Measurements from ENCODE around the gene GNAO1. TPM values are rescaled to one million over a fixed set of nuclear protein-coding genes. Genes with fewer than 3 reads are reported as not detected.

Gene GNAO1
- total and polyA plus RNA-seq, 7 donors, result 0.35 to 1.9 (median 0.60) TPM

GRCh38 chr16:56320811-56321558, 129.7 kb downstream of the GNAO1 start:
- no peak for TF ChIP-seq CTCF (IDR thresholded peaks at IDR 0.05)
- peaks cover 0 to 5% (median 0%) of the 10 kb centered on the region in 3 donors for H3K27me3 ChIP-seq (ENCODE audit: insufficient read depth in 3 of 3, low read length in 2 of 3)
- no peak overlapping the region for H3K4me3 ChIP-seq
- WGBS, 3 donors, result 82 to 84% (median 82%) methylated on average over 7 of the region's 7 CpGs
- ATAC-seq, result no peak
- no peaks in the 10 kb centered on the region for H3K36me3 ChIP-seq (ENCODE audit: insufficient read depth in 1 of 2, low read depth in 1 of 2)
- H3K4me1 ChIP-seq, result peaks cover 4% of the 10 kb centered on the region
- no peak for DNase-seq
- H3K27ac ChIP-seq, result no peak overlapping the region
- intact Hi-C loops (cut with DNase I), result loop anchor here in 1 of 2 donors (2.0 kb wide), 1 partner anchor 376 kb away; no protein-coding TSS in a partner anchor
- no peaks in the 10 kb centered on the region for H3K9me3 ChIP-seq

GRCh38 chr16:56321571-56321970, 130.3 kb downstream of the GNAO1 start:
- no peak for DNase-seq
- 83 to 93% (median 85%) methylated on average over 9 of the region's 9 CpGs for WGBS, 3 donors
- intact Hi-C loops (cut with DNase I), result loop anchor here in 1 of 2 donors (2.0 kb wide), 1 partner anchor 377 kb away; no protein-coding TSS in a partner anchor
- no peak for ATAC-seq
- Histone ChIP-seq H3K27ac (no peak overlapping the region), H3K27me3 (ENCODE audit: insufficient read depth in 3 of 3, low read length in 2 of 3) (peaks cover 0 to 5% (median 0%) of the 10 kb centered on the region in 3 donors), H3K36me3 (ENCODE audit: insufficient read depth in 1 of 2, low read depth in 1 of 2) (no peaks in the 10 kb centered on the region), H3K4me3 (no peak overlapping the region), H3K9me3 (no peaks in the 10 kb centered on the region), H3K4me1 (peaks cover 4% of the 10 kb centered on the region)
- TF ChIP-seq CTCF (IDR thresholded peaks at IDR 0.05), result no peak

GRCh38 chr16:56324406-56324805, 133.1 kb downstream of the GNAO1 start:
- intact Hi-C loops (cut with DNase I), result no loop called here
- DNase-seq, result no peak
- Histone ChIP-seq H3K9me3 (no peaks in the 10 kb centered on the region), H3K27ac (no peak overlapping the region), H3K4me1 (no peaks in the 10 kb centered on the region), H3K27me3 (ENCODE audit: insufficient read depth in 3 of 3, low read length in 2 of 3) (no peaks in the 10 kb centered on the region), H3K4me3 (no peak overlapping the region), H3K36me3 (ENCODE audit: insufficient read depth in 1 of 2, low read depth in 1 of 2) (no peaks in the 10 kb centered on the region)
- ATAC-seq, result no peak
- no peak for TF ChIP-seq CTCF (IDR thresholded peaks at IDR 0.05)
- WGBS, 3 donors, result 93 to 98% (median 94%) methylated on average over 9 of the region's 9 CpGs

GRCh38 chr16:56325956-56326355, 134.7 kb downstream of the GNAO1 start:
- WGBS, 3 donors, result 89 to 95% (median 91%) methylated on average over 6 of the region's 6 CpGs
- no peak for DNase-seq
- no peak for ATAC-seq
- no peak for TF ChIP-seq CTCF (IDR thresholded peaks at IDR 0.05)
- Histone ChIP-seq H3K27me3 (ENCODE audit: insufficient read depth in 3 of 3, low read length in 2 of 3) (no peaks in the 10 kb centered on the region), H3K9me3 (no peaks in the 10 kb centered on the region), H3K4me1 (no peaks in the 10 kb centered on the region), H3K27ac (no peak overlapping the region), H3K36me3 (ENCODE audit: insufficient read depth in 1 of 2, low read depth in 1 of 2) (no peaks in the 10 kb centered on the region), H3K4me3 (no peak overlapping the region)
- intact Hi-C loops (cut with DNase I), result no loop called here

All from psoas muscle (tissue), 8 donors.